Natural killer cell (primary cell): ENCODE measurements around the gene RASL11B. TPM values are rescaled to one million over a fixed set of nuclear protein-coding genes. Genes with fewer than 3 reads are reported as not detected.

ENCODE experiments used
- ATAC-seq, 3 donors: fragments of 150-1000 bp in 2 of 3; fragments of 200-7000 bp in 1 of 3; cut with Tn5 transposase; 1 replicate in 1 of 3; 2 replicates in 2 of 3; pipeline ENCODE4 v1.10.0; 2021; ENCODE audit warnings: mild to moderate bottlenecking in 2 of 3, moderate library complexity in 2 of 3
- DNase-seq, 2 donors: peaks; one replicate each; pipeline versions ENCODE4 v3.0.0 to v3.0.0-alpha.2; 2013 to 2021; ENCODE audit warnings: mixed read lengths in 1 of 2
- H3K27ac ChIP-seq: one replicate; pipeline ENCODE4 v1.5.1; 2013; ENCODE audit warnings: mild to moderate bottlenecking, low read length
- H3K27me3 ChIP-seq: one replicate; pipeline ENCODE4 v1.6.1; 2013; ENCODE audit warnings: low read length; ENCODE audit not compliant: control insufficient read depth, insufficient read depth
- H3K36me3 ChIP-seq: one replicate; pipeline ENCODE4 v1.6.1; 2013; ENCODE audit warnings: low read length; ENCODE audit not compliant: control insufficient read depth, insufficient read depth
- H3K4me1 ChIP-seq: one replicate; pipeline ENCODE4 v1.6.1; 2013; ENCODE audit warnings: low read length; ENCODE audit not compliant: control insufficient read depth, insufficient read depth
- H3K4me3 ChIP-seq: one replicate; pipeline ENCODE4 v1.5.1; 2013; ENCODE audit warnings: low read length
- H3K9me3 ChIP-seq: one replicate; pipeline ENCODE4 v1.6.1; 2013; ENCODE audit warnings: low read length; ENCODE audit not compliant: control insufficient read depth, insufficient read depth
- H3K27ac Mint-ChIP-seq, 2 donors: one replicate each; pipeline ENCODE4 v1.8.0; 2022; ENCODE audit warnings: mild to moderate bottlenecking in 2 of 2, mixed read lengths in 2 of 2, moderate library complexity in 1 of 2
- H3K27me3 Mint-ChIP-seq, 2 donors: one replicate each; pipeline ENCODE4 v1.8.0; 2022; ENCODE audit warnings: low read depth in 2 of 2, mixed read lengths in 2 of 2
- H3K36me3 Mint-ChIP-seq: one replicate; pipeline ENCODE4 v1.8.0; 2022; ENCODE audit warnings: mixed read lengths
- H3K4me1 Mint-ChIP-seq, 2 donors: one replicate each; pipeline ENCODE4 v1.8.0; 2022; ENCODE audit warnings: mixed read lengths in 2 of 2
- H3K4me3 Mint-ChIP-seq: one replicate; pipeline ENCODE4 v1.8.0; 2022; ENCODE audit warnings: mild to moderate bottlenecking, moderate library complexity, mixed read lengths
- H3K9me3 Mint-ChIP-seq, 2 donors: one replicate each; pipeline ENCODE4 v1.8.0; 2022; ENCODE audit warnings: mixed read lengths in 2 of 2
- CTCF ChIP-seq: fragments of 200-600 bp; IDR thresholded peaks from one replicate; pipeline ENCODE4 v1.8.0; 2022; ENCODE audit warnings: antibody characterized with exemption
- WGBS: methylation state at CpG from one replicate; pipeline ENCODE4 v1.1.7; 2013; ENCODE audit warnings: missing lambda C conversion rate; ENCODE audit not compliant: insufficient coverage; 5-methylcytosine and 5-hydroxymethylcytosine counted together
- intact Hi-C: fragments of 100-400 bp; cut with micrococcal nuclease; formaldehyde crosslinking; loops from one replicate; pipeline ENCODE4 v1.14.2; 2022
- total RNA-seq, 4 donors: library from RNA; stranded (reverse); fragments of 120-200 nt in 1 of 4; gene quantifications; one replicate each; pipeline versions ENCODE4 v1.2.3 to v1.2.4, GENCODE V29; 2013 to 2022

RASL11B gene
- total RNA-seq, 3 donors from 2014 or later (not counting 1 experiment from before 2014, with no cell fraction given) = not detected

GRCh38 chr4:52846502-52846901, 15.6 kb upstream of the RASL11B start:
- ATAC-seq (no peak), DNase-seq (no peak)
- WGBS = 90% methylated on average over 2 of the region's 2 CpGs
- no peaks in the 10 kb centered on the region for H3K9me3 ChIP-seq
- no peaks in the 10 kb centered on the region for H3K27me3 Mint-ChIP-seq
- no peaks in the 10 kb centered on the region for H3K27me3 ChIP-seq
- no peaks in the 10 kb centered on the region for H3K4me1 ChIP-seq
- H3K27ac Mint-ChIP-seq = no peak overlapping the region
- H3K36me3 ChIP-seq = no peaks in the 10 kb centered on the region
- H3K9me3 Mint-ChIP-seq = no peaks in the 10 kb centered on the region
- H3K4me1 Mint-ChIP-seq = no peaks in the 10 kb centered on the region
- no peak overlapping the region for H3K27ac ChIP-seq
- intact Hi-C loops = no loop called here
- TF ChIP-seq CTCF = no peak
- no peak overlapping the region for H3K4me3 ChIP-seq
- no peaks in the 10 kb centered on the region for H3K36me3 Mint-ChIP-seq
- H3K4me3 Mint-ChIP-seq = no peak overlapping the region

GRCh38 chr4:52848254-52848653, 13.9 kb upstream of the RASL11B start:
- no peak for TF ChIP-seq CTCF
- Mint-ChIP-seq H3K9me3 (no peaks in the 10 kb centered on the region), H3K36me3 (no peaks in the 10 kb centered on the region), H3K27me3 (peaks cover 0 to 8% of the 10 kb centered on the region in 2 donors), H3K4me3 (no peak overlapping the region), H3K4me1 (no peaks in the 10 kb centered on the region), H3K27ac (no peak overlapping the region)
- Histone ChIP-seq H3K36me3 (no peaks in the 10 kb centered on the region), H3K27me3 (no peaks in the 10 kb centered on the region), H3K9me3 (no peaks in the 10 kb centered on the region), H3K4me3 (no peak overlapping the region), H3K27ac (no peak overlapping the region), H3K4me1 (no peaks in the 10 kb centered on the region)
- intact Hi-C loops = no loop called here
- DNase-seq = no peak
- ATAC-seq = no peak
- 80% methylated on average over 6 of the region's 6 CpGs for WGBS

- no peak for ATAC-seq
- no peaks in the 10 kb centered on the region for H3K36me3 ChIP-seq
- intact Hi-C loops = no loop called here
- H3K4me3 Mint-ChIP-seq = no peak overlapping the region
- TF ChIP-seq CTCF = no peak
- H3K9me3 ChIP-seq = no peaks in the 10 kb centered on the region
- no peak overlapping the region for H3K27ac Mint-ChIP-seq
- no peaks in the 10 kb centered on the region for H3K4me1 ChIP-seq
- peaks cover 0 to 8% of the 10 kb centered on the region in 2 donors for H3K27me3 Mint-ChIP-seq
- no peaks in the 10 kb centered on the region for H3K27me3 ChIP-seq
- no peaks in the 10 kb centered on the region for H3K9me3 Mint-ChIP-seq
- no peaks in the 10 kb centered on the region for H3K36me3 Mint-ChIP-seq
- 94% methylated on average over 3 of the region's 3 CpGs for WGBS
- H3K4me3 ChIP-seq = no peak overlapping the region
- no peak for DNase-seq
- H3K4me1 Mint-ChIP-seq = no peaks in the 10 kb centered on the region
- H3K27ac ChIP-seq = no peak overlapping the region
Measured at GRCh38 chr4:52850406-52851124, 11.6 kb upstream of the RASL11B start.

- no peaks in the 10 kb centered on the region for H3K36me3 Mint-ChIP-seq
- no peak for ATAC-seq
- no peak overlapping the region for H3K27ac Mint-ChIP-seq
Measured at GRCh38 chr4:52852041-52852440, 10.1 kb upstream of the RASL11B start.

More at GRCh38 chr4:52852041-52852440, 10.1 kb upstream of the RASL11B start:
- Mint-ChIP-seq H3K27me3 (peaks cover 5 to 12% of the 10 kb centered on the region in 2 donors), H3K4me1 (peaks cover 0 to 2% of the 10 kb centered on the region in 2 donors), H3K9me3 (no peaks in the 10 kb centered on the region), H3K4me3 (no peak overlapping the region)
- 82% methylated on average over 1 of the region's 1 CpG for WGBS
- no peaks in the 10 kb centered on the region for H3K27me3 ChIP-seq
- intact Hi-C loops = no loop called here
- H3K4me3 ChIP-seq = no peak overlapping the region
- no peaks in the 10 kb centered on the region for H3K36me3 ChIP-seq
- H3K4me1 ChIP-seq = no peaks in the 10 kb centered on the region
- H3K9me3 ChIP-seq = no peaks in the 10 kb centered on the region
- H3K27ac ChIP-seq = no peak overlapping the region
- no peak for DNase-seq
- no peak for TF ChIP-seq CTCF
